HG03520 (cell line): ENCODE data around the gene KRTAP17-1.

Source experiments
- ATAC-seq: cut with Tn5 transposase; IDR thresholded peaks from one replicate; pipeline ENCODE4 v1.9.1; 2021; ENCODE audit warnings: mild to moderate bottlenecking, moderate library complexity; ENCODE audit not compliant: unreplicated experiment

Gene KRTAP17-1

DNA sequence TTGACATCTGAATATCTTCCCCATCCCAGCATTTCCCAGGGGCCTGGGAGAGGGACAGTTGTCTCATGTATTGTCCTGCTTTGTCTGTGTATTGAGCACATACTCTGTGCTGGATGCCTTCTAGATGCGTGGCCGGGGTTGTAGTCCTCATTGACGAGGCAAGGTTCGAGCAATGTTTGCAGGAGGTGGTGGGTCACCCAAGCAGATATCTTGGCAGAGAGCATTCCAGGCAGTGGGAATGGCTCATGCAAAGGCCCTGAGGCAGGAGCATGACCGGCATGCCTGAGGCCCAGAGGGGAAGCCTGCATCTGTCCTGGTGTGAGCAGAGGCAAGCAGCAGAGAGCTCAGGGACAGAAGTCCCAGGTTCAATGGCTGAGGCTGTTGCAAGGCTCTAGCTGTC, 17.6 kb upstream of the KRTAP17-1 start:
- no peak for ATAC-seq

DNA sequence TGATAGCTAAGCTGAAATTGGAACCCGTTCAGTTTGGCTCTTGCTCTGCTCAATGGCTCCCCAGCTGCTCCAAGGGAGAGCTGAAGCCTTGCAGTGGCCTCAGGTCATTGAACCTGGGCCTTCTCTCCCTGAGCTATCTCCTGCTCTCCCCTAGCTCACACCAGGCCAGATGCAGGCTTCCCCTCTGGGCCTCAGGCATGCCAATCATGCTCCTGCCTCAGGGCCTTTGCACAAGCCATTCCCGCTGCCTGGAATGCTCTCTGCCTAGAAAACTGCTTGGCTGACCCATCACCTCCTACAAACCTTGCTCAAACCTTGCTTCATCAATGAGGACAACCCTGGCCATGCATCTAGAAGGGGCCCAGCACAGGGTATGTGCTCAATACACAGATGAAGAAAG, 16.7 kb upstream of the KRTAP17-1 start:
- ATAC-seq, result no peak

DNA sequence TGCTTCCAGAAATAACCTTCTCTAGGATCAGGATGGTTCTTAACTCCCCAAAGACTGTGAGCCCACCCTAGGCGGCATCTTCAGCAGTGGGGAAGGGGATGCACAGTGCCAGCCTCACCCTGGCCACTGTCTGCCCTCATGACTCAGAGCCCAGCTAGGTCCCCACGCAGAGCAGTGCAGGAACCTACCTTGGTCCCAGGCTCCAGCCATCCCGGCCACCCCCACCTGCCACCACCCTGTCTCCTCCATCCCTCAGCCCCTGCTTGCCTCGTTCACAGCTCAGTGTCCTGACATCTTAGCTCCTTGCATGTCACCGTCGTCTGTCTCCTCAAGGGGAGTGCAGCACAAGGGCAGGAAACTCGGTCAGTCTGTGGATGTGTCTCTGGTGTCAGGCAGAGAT, 16.1 kb upstream of the KRTAP17-1 start:
- no peak for ATAC-seq

DNA sequence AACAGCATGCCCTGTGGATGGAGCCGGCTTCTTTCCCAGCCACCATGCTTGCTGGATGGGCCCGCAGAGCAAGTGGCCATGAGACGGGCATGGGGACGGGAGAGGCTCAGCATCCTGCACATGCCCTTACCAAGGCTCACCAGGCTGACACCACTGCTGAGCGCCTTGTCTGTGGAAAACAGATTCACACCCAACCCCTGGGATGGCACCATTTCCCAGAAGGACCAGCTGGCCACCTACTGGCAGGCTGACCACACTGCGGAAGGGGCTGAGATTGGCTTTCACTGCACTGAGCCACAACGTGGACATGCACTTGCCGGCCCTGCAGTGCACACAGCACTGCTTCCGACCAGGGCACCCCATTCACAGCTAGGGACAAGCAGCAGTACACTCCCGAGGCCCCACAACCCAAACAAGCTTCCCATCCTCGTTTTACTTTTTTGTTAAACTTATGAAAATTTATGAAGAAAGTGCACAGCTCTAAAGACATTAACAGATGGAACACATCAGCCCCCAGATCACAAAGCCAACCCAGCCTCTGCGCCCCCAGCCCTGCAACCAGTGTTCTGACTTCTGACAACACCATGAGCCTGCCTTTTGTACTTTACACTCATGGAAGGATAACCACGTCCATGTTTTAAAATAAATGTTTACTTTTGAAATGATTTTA, 13.9 kb upstream of the KRTAP17-1 start:
- ATAC-seq, result no peak

DNA sequence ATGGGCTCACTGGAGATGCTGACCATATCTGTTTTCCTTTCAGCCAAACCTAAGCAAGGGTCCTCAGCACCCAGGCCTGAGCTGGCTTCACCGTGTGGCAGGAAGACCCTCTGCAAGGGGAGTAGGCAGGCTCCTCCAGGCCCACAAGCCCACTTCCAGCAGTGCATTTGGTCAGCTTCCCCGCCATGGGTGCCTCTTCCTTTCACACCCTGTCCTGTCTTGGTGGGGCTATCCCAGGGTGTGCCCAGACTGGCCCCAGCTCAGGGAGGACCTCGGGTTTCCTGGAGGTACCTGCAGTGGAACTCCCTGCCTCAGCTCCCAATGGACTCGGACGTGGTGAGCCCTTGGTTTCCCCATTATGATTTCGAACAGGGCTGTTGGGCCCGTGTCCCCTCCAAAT, 12.7 kb upstream of the KRTAP17-1 start:
- no peak for ATAC-seq

DNA sequence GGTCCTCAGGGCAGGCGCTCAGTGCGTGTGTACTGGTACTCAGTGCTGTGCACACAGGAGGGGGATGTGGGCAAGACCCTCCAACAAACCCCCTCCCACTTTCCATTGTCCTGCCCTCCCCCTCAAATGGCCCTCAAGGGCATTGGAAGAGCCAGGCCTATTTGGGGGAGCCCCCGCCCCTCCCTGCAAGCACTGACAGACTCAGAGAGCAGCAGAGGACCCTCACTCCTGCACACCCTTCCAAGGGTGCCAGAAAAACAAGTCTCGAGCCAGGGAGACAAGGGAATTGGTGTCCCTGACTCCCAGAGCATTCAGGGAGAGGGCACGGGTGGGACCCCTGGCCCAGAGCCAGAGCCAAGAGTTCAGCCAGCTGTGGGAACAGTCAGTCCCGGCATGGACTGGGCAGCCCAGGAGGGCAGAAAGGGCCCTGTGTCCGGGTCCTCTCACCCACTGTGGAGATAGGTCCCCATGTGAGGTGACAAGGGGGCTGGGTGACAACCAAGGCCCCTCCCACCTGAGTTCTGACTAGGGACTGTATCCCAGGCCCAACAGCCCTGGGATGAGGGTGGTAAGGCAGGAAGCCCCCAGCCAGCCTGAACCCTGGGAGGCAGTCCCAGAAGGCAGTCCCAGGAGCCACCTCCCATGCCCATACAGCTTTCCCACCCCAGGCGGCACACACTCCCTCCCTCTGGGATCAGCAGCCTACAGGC, 12.1 kb upstream of the KRTAP17-1 start:
- no peak for ATAC-seq

DNA sequence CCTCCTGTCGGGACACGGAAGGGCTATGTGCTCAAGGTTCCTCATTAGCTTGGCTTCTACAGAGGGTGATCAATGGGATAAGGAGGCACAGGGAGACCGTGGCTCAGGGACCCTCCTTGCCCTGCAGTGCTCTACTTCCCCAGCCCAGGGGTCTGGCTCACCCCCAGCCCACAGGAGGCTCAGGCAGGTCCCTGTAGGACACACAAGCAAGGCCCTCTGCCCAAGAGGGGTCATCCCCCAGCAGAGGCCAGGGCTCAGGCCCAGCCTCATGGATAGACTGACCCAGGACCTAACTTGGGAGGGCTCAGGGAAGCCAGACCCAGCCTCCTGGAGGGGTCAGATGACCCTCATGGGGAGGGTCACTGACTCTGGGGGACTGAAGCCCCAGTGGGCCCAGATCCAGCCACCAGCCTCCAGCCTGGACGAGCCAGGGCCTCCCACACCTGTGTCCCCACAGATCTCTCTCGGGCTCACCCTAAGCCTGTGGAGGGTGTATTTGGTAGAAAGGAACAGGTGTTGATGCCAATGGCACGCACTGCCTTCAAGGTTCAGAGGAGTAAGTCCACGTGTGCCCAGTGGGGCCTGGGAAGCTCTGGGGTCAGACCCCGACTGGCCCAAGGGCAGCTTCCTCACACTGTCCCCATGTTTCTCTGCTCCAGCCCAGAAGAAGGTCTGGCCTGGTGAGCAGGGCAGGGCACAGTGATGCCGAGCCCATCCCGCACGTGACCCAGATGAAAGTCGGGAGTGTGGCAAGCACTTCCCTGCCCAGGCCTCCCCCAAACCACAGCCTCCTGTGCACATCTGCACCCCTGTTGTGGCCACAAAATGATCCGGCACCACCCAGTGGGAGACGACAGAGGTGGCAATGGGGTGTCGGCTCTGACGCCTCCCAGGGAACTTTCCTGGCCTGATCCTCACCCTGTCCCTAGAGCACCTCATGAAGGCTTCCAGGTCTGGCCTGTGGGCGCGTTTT, 10.9 kb upstream of the KRTAP17-1 start:
- ATAC-seq, result no peak

DNA sequence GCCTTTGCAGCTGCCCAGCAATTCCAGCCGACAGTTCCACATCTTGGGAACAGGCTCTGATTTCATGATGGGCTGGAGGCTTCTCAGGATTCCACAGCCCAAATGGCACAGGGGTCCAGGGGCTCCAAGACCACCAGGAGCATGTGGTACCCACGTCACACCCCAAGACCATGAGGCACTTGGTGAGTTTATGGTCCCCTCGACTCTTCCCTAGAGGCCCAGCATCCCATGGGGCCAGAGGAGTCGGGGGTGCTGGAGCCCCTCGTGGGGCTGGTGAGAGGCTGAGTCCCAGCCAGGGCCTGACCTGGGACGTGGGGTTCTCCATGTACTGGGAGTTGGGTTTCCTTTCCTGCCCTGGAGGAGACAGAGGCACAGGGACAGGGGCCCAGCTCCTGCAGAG, 10.1 kb upstream of the KRTAP17-1 start:
- no peak for ATAC-seq

DNA sequence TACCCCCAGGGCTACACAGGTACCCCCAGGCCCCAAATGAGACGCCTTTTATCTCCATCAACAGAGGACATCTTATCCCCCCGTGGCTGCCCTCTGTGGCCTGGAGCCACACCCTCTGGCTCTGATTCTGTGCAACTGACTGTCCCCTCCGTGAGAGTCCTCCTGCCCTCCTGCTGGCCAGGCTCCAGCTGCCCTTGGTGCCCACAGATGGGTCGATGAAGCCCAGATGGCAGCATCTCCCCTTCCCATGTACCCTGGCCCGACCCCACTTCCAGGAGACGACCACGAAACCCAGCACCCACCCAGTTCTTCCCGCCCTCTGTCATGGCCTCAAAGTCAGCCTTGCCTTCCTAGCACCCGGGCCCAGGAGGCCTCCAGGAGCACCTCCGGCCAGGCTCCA, 9.6 kb upstream of the KRTAP17-1 start:
- ATAC-seq, result no peak

DNA sequence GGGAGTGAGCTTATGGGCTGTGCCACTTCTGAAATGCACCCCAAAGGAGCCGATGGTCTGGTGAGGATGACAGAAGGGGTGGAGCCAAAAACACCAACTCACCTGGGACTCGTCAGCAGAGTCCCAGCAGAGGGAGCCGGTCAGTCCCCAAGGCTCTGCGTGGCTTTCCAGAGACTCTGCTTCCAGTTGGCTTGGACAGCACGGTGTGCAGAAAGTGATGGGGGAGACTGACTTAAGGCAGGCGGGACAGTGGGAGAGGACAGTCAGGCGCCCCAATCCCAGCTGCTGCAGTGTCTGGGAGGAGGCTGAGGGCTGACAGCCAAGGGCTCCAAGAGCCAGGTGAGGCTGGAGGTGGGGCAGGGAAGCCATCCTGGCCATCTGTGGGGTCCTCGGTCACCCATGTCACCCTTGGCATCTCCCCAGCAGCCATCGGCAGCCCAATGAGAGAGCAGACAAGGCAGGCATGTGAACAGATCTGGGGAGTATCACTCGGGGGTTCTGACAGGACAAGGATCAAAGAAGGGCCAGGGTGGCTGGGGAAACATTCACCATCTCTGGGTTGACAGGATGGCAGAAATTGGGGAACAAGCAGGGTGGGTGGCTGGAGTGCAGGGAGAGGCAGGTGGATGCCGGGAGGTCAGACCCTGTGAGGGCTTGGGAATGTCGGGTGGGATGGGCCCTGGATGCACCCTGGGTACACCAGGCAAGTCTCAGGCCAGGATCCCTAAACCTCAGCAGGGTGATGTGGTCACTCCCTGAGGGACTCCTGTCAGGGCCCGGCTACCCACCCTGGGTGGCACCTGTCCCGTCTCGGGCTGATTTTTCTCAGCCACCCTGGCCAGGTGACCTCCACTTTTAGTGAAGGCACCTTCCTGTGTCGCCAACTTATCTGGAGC, 8.9 kb upstream of the KRTAP17-1 start:
- ATAC-seq, result no peak

DNA sequence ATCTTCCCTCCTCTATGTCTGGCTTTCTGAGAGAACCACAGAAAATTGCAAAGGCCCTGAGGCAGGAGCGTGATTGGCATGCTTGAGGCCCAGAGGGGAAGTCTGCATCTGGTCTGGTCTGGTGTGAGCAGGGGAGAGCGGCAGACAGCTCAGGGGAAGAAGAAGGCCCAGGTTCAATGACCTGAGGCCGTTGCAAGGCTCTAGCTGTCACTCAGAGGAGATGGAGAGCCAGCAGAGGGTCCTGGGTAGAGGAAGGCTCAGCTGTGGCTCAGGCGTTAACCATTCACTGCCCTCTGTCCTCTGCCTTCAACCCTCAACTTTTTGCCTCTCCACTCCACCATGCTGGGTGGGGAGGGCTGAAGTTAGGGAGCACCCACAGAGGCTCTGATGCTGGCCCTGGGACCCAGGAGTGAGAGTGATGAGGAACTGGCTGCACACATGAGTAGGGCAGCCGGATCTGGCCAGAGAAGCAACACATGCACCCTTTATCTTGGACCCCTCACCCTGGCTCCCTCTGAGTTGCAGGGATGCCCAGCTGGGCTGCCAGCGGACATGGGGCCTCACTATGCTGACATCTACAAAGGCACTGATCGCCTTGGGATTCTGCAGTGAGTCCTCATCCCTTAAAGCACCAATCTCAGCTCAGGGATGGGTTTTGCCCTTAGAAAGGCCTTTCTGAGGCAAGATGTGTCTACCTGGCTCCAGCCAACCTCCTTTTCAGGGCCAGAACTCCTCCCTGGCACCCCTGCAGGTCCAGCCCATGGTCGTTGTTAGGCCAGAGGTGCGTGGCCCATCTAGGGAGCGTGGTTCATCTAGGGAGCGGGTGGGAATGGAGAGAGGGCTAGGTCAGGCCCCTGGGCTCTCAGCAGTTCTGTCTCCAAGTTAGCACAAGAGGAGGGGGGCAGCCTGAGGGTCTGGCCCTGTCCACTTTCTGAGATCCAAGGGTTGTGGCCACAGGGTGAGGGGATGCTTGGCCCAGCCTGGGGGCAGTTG, 7.7 kb upstream of the KRTAP17-1 start:
- no peak for ATAC-seq

DNA sequence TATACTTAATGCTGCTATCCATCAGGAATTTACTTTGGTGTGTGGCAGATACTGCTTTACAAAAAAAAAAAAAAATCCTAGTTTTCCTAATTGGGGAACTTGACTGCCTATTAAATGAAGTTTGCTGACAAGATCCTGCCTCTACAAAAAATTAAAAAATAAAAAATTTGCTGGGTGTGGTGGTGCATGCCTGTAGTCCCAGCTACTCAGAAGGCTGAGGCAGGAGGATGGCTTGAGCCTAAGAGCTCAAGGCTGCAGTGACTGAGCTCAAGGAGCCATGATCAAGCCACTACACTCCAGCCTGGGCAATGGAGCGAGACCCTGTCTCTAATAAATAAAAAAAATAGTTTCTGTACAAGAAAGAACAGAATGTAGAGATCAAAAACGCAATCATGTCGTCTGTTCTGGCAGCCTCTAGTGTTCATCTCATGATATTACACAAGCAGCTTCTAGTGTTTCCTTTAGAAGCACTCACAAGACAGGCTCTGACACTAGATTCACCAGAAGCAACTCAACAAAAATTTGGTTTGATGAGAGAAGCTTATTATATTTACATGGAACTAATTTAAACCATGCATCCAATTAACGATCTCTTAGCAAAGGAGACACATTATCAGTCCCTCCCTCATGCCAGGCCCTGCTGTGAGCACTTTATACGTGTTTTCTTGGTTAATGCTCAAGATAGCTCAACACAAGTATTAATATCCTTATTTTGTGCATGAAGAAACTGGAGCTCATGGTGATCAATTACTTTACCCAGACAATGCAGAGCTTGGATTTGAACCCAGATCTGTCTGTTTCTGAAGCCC, 6.8 kb upstream of the KRTAP17-1 start:
- ATAC-seq, result no peak

DNA sequence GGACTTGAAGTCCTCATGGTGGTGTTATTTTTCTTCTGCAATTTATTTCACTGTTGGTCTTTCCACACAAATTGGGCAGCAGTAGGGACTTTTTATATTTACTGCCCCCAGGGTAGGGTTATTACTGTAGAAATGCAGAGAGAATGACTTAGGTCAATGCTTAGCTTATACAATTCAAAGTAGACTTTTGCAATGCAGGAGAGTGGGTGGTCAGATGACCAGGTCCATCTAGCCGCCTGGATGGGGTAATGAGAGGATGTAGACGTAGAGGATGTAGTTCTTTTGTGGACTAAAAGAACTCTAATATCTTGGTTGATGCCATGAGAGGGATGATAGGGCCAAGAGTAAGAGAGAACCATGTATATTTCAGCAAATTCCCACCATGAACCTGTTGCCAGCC, 2.7 kb upstream of the KRTAP17-1 start:
- no peak for ATAC-seq

DNA sequence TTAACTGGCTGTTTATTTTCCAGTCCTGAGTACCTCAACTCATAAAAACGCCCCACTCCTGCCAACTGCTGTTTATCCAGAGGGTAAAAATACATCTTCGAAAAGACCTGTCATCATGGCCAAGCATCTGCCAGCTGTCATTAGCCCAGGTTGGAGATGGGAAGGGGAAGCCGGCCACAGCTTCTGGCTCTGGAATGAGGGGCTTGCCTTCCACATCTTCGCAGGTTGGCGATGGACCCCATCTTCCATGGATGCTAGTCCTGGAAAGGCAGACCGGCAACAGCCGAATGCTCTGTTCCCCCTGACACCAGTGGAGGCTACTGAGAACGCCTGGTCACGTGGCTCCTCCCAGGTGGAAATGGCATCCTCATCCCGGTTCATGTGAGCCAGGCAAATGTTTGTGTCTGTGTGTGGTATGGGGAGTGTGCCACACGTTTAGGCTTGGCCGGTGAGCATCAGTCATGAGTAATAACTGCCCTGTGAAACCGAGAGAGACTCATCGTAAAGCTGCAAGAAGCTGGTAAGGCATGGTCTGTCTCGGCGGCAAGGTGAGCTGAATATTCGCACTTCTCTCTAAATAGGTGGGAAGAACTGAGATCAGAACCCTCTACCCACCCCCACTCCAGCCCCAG, 420 bp upstream of the KRTAP17-1 start:
- ATAC-seq, result no peak

DNA sequence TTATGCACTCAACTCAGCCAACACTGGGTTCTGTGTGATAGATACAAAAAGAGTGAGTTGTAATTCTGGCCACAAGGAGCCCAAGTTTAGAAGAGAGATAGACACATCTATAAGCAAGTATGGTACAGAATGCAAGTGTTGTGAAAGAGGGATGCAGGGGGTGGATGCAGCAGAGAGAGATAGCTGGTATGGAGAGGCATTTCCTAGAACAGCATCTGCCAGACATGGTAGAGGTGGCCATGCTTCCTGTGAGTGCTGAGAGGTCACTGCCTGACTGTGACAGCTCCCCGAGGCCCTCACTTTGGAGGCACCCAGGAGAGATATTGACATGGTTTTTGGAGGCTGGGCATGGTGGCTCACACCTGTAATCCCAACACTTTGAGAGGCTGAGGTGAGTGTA, 4.4 kb downstream of the KRTAP17-1 start:
- no peak for ATAC-seq

DNA sequence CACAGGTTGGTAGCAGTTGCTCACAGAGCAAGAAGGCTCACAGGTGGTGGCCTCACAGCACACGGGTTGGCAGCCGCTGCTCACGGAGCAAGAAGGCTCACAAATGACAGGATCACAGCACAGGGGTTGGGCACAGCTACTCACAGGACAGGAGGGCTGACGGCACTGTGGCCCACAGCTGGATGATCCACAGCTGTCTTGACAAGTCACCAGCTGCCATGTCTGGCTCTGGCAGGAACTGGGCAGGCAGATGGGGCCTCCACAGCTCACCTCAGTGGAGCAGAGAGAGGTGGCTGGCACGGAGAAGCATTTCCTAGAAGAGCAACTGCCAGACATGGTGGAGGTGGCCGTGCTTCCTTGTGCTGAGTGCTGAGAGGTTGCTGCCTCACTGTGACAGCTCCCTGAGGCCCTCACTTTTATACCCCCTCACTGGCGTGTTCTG, 6.6 kb downstream of the KRTAP17-1 start, which contains the start of gene KRTAP16-1:
Gene KRTAP16-1 (minus strand): TSS at position 392 of the 442 bp plus-strand sequence. CDS start 56 bp downstream, at position 336.
- ATAC-seq, result no peak

DNA sequence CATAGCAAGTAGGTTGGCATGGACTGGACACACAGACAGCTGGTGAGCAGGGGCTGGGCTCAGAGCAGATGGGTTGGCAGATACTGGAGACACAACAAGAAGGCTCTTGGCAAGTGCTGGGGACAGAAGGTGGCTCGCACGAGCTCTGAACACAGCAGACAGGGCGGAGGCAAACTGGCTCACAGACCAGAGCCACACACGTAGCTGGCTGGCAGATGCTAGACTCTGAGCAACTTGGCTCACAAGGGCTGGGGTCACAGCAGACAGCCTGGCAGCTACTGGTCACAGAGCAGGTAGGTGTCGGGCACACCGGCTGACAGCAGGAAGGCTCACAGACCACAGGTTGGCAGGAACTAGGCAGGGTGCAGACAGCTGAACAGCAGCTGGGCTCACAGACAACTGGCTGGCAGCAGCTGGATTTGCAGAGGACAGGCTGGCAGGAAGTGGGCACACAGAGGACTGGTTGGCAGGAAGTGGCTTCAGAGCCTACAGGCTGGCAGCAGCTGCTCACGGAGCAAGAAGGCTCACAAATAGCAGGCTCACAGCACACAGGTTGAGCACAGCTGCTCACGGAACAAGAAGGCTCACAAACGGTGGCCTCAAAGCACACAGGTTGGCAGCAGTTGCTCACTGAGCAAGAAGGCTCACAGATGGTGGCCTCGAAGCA, 7.1 kb downstream of the KRTAP17-1 start:
- no peak for ATAC-seq
